Heart left ventricle (tissue), 16 donors: ENCODE results near the gene LMCD1. TPM values are rescaled to one million over a fixed set of nuclear protein-coding genes. Genes with fewer than 3 reads are reported as not detected.

Source experiments
- ATAC-seq, 4 donors: fragments of 200-7000 bp; cut with Tn5 transposase; one replicate each; pipeline ENCODE4 v1.9.1; 2020 to 2022; ENCODE audit warnings: moderate library complexity in 4 of 4, mild to moderate bottlenecking in 3 of 4, moderate number of reproducible peaks in 1 of 4
- DNase-seq, 5 donors: peaks; one replicate each; pipeline ENCODE4 v3.0.0-alpha.2; 2020
- H3K27ac ChIP-seq, 12 donors: fragments of 200-600 bp; sonication (generic) in 4 of 12; one replicate each; pipeline versions ENCODE4 v1.5.0 to v1.8.0; 2016 to 2022; ENCODE audit warnings: mild to moderate bottlenecking in 2 of 12
- H3K27me3 ChIP-seq, 9 donors: fragments of 200-600 bp; sonication (generic) in 2 of 9; one replicate each; pipeline versions ENCODE4 v1.5.1 to v1.8.0; 2016 to 2022; ENCODE audit warnings: mild to moderate bottlenecking in 3 of 9
- H3K36me3 ChIP-seq, 9 donors: fragments of 200-600 bp; sonication (generic) in 2 of 9; one replicate each; pipeline versions ENCODE4 v1.5.0 to v1.8.0; 2018 to 2022; ENCODE audit warnings: mild to moderate bottlenecking in 2 of 9
- H3K4me1 ChIP-seq, 12 donors: fragments of 200-600 bp; sonication (generic) in 4 of 12; one replicate each; pipeline versions ENCODE4 v1.5.0 to v1.8.0; 2016 to 2022; ENCODE audit warnings: mild to moderate bottlenecking in 3 of 12
- H3K4me3 ChIP-seq, 12 donors: fragments of 200-600 bp; sonication (generic) in 4 of 12; one replicate each; pipeline versions ENCODE4 v1.5.0 to v1.8.0; 2017 to 2022; ENCODE audit warnings: mild to moderate bottlenecking in 9 of 12, moderate library complexity in 4 of 12
- H3K9me3 ChIP-seq, 12 donors: fragments of 200-600 bp; sonication (generic) in 4 of 12; one replicate each; pipeline versions ENCODE4 v1.5.0 to v1.8.0; 2016 to 2022; ENCODE audit warnings: mild to moderate bottlenecking in 1 of 12
- CTCF ChIP-seq, 12 donors: fragments of 200-600 bp; sonication (generic) in 4 of 12; IDR thresholded peaks; one replicate each; pipeline versions ENCODE4 v1.5.0 to v1.8.0; 2018 to 2022; ENCODE audit warnings: antibody characterized with exemption in 12 of 12, mild to moderate bottlenecking in 5 of 12
- POLR2A ChIP-seq, 2 donors: fragments of 450-650 bp; IDR thresholded peaks; one replicate each; pipeline ENCODE4 v1.6.1; 2017; ENCODE audit warnings: antibody characterized with exemption in 2 of 2, mild to moderate bottlenecking in 2 of 2, moderate library complexity in 2 of 2
- WGBS, 4 donors: extraction: QIAGEN DNeasy Blood & Tissue Kit in 2 of 4; methylation state at CpG; one replicate each; pipeline versions ENCODE4 v1.1.5 to v1.1.7; 2013 to 2018; 5-methylcytosine and 5-hydroxymethylcytosine counted together
- intact Hi-C, 10 donors: fragments of 100-400 bp; cut with DNase I; formaldehyde crosslinking; loops; one replicate each; pipeline versions ENCODE4 v1.11.1 to v1.14.2; 2022
- polyA plus RNA-seq, 2 donors: library from polyadenylated mRNA; stranded (reverse); fragments of 200-250 nt; gene quantifications; one replicate each; pipeline ENCODE4 v1.2.3, GENCODE V29; 2013
- total RNA-seq, 9 donors: library from RNA; depleted of rRNA in 2 of 9; stranded (reverse); fragments of >200 nt in 2 of 9; fragmentation: NEBNext Ultra II Directional in 3 of 9; extraction: Animal tissue kit (Norgen Biotek cat#: 25700) in 3 of 9; gene quantifications; one replicate each; pipeline versions ENCODE4 v1.1.0 to v1.2.4, GENCODE V29; 2016 to 2023
- donor health status: ischemic (EF 13 %, LVEDD 7.1; RV severe dilation, severe dysfunction).
- donor health status: healthy with polysubstance abuse.
- donor health status: DM: no; HTN: yes; CAD: no.
- donor health status: DM: no; HTN: no; CAD: no.
- donor health status: ischemic (EF 25% LVEDD 6.9; RV normal size, moderate dysfunction).
- donor health status: ischemic (EF 25% LVEDD 5.7; RV mildly dilated, moderate dysfunction).
- donor health status: healthy.
- donor health status: DM: yes; HTN: yes; CAD: no.
- donor health status: ischemic (EF 35%, LVEDD 5.7; RV mildly dilated, moderate dysfunction).
- donor health status: nonischemic (EF 11% LVEDD 7.7; RV severe dilation, severe dysfunction).
- donor health status: DM: yes; HTN: yes; CAD: no.
- donor health status: PGD.
- donor health status: ischemic (EF 29% LVEDD 5.4; RV normal size, mild dysfunction).
- donor health status: nonischemic (EF 23%, LVEDD 6.1; RV moderate dilation, normal function).

Gene LMCD1
- total and polyA plus RNA-seq, 11 donors: 34.9 to 661 (median 54.6) TPM

GRCh38 chr3:8552223-8552762 is 50.7 kb downstream of the LMCD1 start:
- no peak overlapping the region for H3K4me3 ChIP-seq
- peaks cover 0 to 79% (median 33%) of the 10 kb centered on the region in 12 donors for H3K4me1 ChIP-seq
- TF ChIP-seq POLR2A (IDR thresholded peaks at IDR 0.05) (no peak), CTCF (IDR thresholded peaks at IDR 0.05) (no peak)
- DNase-seq (no peak), ATAC-seq (no peak)
- no peaks in the 10 kb centered on the region for H3K9me3 ChIP-seq
- intact Hi-C loops: loop anchor here in 1 of 10 donors (5.0 kb wide), 1 partner anchor 45 kb away; no protein-coding TSS in a partner anchor
- H3K27ac ChIP-seq: peak overlapping the region in 1 of 12 donors; percentile 46
- peaks cover 0 to 73% (median 50%) of the 10 kb centered on the region in 9 donors for H3K36me3 ChIP-seq
- WGBS, 4 donors: 79 to 87% (median 84%) methylated on average over 5 of the region's 5 CpGs
- no peaks in the 10 kb centered on the region for H3K27me3 ChIP-seq

GRCh38 chr3:8553405-8553804 is 51.8 kb downstream of the LMCD1 start:
- no peak overlapping the region for H3K4me3 ChIP-seq
- no peaks in the 10 kb centered on the region for H3K9me3 ChIP-seq
- no peaks in the 10 kb centered on the region for H3K27me3 ChIP-seq
- peaks cover 0 to 66% (median 44%) of the 10 kb centered on the region in 9 donors for H3K36me3 ChIP-seq
- peaks cover 6 to 90% (median 45%) of the 10 kb centered on the region in 12 donors for H3K4me1 ChIP-seq
- DNase-seq (peak in 1 of 5 donors; percentile 46), ATAC-seq (peak; percentile 12 to 75 (median 42))
- TF ChIP-seq POLR2A (IDR thresholded peaks at IDR 0.05): no peak
- no peak for TF ChIP-seq CTCF (IDR thresholded peaks at IDR 0.05)
- peak overlapping the region in 3 of 12 donors; percentile 23 to 76 (median 31) for H3K27ac ChIP-seq
- 48 to 68% (median 60%) methylated on average over 6 of the region's 6 CpGs for WGBS, 4 donors
- intact Hi-C loops: loop anchor here in 1 of 10 donors (5.0 kb wide), 1 partner anchor 46 kb away; no protein-coding TSS in a partner anchor

- H3K27ac ChIP-seq: peak overlapping the region in 10 of 12 donors; percentile 3 to 76 (median 54)
Observed at GRCh38 chr3:8554696-8555095, 53.1 kb downstream of the LMCD1 start.

More at GRCh38 chr3:8554696-8555095, 53.1 kb downstream of the LMCD1 start:
- H3K4me1 ChIP-seq: peaks cover 6 to 97% (median 50%) of the 10 kb centered on the region in 12 donors
- intact Hi-C loops: loop anchor here in 2 of 10 donors (5.0 kb wide), 2 partner anchors 47 to 52 kb away; partner anchors contain the start of gene LMCD1 (in 1 of the 2)
- no peak overlapping the region for H3K4me3 ChIP-seq
- TF ChIP-seq POLR2A (IDR thresholded peaks at IDR 0.05) (no peak), CTCF (IDR thresholded peaks at IDR 0.05) (no peak)
- H3K36me3 ChIP-seq: peaks cover 0 to 61% (median 32%) of the 10 kb centered on the region in 9 donors
- 85 to 91% (median 88%) methylated on average over 11 of the region's 11 CpGs for WGBS, 4 donors
- H3K9me3 ChIP-seq: no peaks in the 10 kb centered on the region
- no peaks in the 10 kb centered on the region for H3K27me3 ChIP-seq
- ATAC-seq: no peak
- no peak for DNase-seq
